Measurements from ENCODE around the gene NR3C1. TPM values are rescaled to one million over a fixed set of nuclear protein-coding genes. Genes with fewer than 3 reads are reported as not detected.

NR3C1 gene
- total RNA-seq, 2 donors from 2014 or later: 166 to 182 TPM

DNA sequence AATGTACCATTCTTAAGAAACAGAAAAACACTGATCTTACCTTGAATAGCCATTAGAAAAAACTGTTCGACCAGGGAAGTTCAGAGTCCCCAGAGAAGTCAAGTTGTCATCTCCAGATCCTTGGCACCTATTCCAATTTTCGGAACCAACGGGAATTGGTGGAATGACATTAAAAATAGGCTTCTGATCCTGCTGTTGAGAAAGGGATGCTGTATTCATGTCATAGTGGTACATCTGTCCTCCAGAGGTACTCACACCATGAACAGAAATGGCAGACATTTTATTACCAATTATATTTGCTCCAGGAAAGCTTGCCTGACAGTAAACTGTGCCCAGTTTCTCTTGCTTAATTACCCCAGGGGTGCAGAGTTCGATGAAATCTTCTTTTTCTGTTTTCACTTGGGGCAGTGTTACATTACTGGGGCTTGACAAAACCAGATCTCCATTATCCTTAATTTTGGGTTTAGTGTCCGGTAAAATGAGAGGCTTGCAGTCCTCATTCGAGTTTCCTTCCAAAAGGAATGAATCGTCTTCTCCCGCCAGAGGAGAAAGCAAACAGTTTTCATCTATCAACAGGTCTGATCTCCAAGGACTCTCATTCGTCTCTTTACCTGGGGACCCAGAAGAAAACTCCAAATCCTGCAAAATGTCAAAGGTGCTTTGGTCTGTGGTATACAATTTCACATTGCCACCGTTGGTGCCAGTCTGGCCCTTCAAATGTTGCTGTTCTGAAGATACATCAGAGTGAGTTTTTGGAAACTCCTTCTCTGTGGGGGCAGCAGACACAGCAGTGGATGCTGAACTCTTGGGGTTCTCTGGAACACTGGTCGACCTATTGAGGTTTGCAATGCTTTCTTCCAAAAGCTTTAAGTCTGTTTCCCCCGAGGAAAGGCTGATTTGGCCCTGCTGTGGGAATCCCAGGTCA is 3.6 kb downstream of the NR3C1 start:
- ATAC-seq: no peak
- H3K4me3 Mint-ChIP-seq: peak overlapping the region; percentile 97
- H3K27ac Mint-ChIP-seq: peak overlapping the region; percentile 92 to 100
- H3K27me3 Mint-ChIP-seq: no peaks in the 10 kb centered on the region
- no peak for DNase-seq (ENCODE audit: low spot score)
- no peaks in the 10 kb centered on the region for H3K9me3 Mint-ChIP-seq
- peaks cover 47 to 55% of the 10 kb centered on the region in 2 donors for H3K4me1 Mint-ChIP-seq (ENCODE audit: low read depth in 2 of 2)
- peaks cover 44% of the 10 kb centered on the region for H3K36me3 Mint-ChIP-seq

DNA sequence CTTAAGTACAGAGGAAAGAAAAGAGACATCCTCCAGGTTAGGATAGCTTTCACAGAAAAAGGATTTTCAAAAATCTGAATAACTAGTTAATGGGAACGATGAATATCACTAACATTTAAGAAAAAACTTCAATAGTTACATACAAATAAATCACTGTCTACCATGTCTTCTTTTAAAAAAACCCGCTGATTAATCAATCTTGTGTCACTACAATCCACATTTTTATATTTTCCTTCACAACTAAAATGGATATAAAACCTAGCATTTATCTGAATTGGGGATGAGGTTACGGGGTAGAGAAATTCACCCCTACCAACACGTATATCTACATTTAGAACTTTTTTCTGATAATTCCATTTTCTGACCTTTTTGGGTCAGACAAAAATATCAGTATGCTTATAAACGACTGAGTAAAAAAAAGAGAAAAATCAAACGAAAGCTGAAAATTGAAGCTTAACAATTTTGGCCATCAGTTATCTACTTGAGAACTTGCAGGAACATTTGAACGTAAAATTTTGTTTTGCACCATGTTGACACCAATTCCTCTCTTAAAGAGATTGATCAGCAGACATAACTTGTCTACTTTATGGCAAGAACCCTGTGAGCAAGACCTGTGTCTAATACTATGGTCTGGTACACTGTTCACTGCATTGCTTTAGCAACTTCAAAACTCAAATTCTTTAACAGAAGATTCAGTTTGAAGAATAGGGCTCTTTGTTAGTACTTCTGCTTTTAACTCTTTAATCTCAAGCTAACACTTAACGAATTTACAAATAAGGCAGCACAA is 4.8 kb downstream of the NR3C1 start:
- H3K36me3 Mint-ChIP-seq: peaks cover 44% of the 10 kb centered on the region

DNA sequence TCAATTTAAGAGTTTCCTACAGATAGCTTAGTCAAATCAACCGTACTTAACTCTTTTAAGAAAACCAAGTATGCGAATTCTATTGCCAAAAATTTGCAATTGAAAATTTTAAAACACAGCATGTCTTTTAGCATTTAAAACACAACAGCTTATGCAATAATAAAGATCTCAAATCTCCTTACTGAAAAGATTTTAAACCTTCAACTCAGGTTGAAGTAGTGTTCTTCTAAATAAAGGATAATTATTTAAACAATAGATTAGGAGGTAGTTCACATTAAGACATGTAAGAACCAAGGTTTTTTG is 5.5 kb downstream of the NR3C1 start:
- ATAC-seq (no peak), DNase-seq (ENCODE audit: low spot score) (no peak)
- Mint-ChIP-seq H3K27ac (peak overlapping the region in 1 of 2 donors; percentile 92), H3K4me1 (ENCODE audit: low read depth in 2 of 2) (peaks cover 50 to 63% of the 10 kb centered on the region in 2 donors), H3K27me3 (no peaks in the 10 kb centered on the region), H3K9me3 (no peaks in the 10 kb centered on the region), H3K36me3 (peaks cover 44% of the 10 kb centered on the region), H3K4me3 (peak overlapping the region; percentile 97)

More for the DNA sequence above, 4.8 kb downstream of the NR3C1 start:
- DNase-seq (ENCODE audit: low spot score) (no peak), ATAC-seq (no peak)
- Mint-ChIP-seq H3K27me3 (no peaks in the 10 kb centered on the region), H3K27ac (peak overlapping the region; percentile 92 to 100), H3K9me3 (no peaks in the 10 kb centered on the region), H3K4me1 (ENCODE audit: low read depth in 2 of 2) (peaks cover 48 to 59% of the 10 kb centered on the region in 2 donors), H3K4me3 (peak overlapping the region; percentile 97)

DNA sequence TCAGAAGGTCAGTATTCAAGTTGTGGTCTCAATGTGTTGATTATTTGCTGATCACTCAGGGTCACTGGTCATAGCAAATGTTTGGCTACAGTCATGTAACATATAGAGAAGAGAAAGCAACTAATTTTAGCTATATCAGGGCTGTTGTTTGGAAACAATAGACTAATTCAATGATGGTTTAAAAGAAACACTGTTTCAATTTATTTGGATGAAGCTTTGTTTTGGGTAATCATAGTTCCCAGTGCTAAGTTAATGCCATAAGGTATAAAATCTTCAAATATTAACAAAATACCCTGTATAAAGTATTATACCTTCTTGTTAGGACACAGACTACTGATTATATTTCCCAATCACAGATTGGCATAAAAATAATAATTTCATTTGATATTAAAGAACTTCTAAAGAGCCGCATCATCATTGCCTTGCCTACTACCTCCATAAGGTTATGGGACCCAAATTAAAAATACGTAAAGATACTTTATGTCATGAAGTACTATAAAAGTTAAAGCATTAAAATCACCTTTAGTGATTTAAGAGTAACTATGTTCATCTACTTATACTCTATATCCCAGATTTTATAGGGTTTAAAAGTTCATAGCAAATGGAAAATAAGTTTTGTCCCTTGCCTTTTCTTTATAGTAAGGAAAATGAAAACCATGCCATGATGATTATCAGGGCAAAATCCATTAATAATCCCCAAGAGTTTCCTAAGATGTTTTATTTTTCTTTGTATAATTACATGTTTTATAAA is 6.0 kb downstream of the NR3C1 start:
- Mint-ChIP-seq H3K4me1 (ENCODE audit: low read depth in 2 of 2) (peaks cover 53 to 68% of the 10 kb centered on the region in 2 donors), H3K9me3 (no peaks in the 10 kb centered on the region), H3K4me3 (peak overlapping the region; percentile 97), H3K27ac (peak overlapping the region in 1 of 2 donors; percentile 92), H3K27me3 (no peaks in the 10 kb centered on the region), H3K36me3 (peaks cover 44% of the 10 kb centered on the region)
- ATAC-seq: no peak
- DNase-seq (ENCODE audit: low spot score): no peak

DNA sequence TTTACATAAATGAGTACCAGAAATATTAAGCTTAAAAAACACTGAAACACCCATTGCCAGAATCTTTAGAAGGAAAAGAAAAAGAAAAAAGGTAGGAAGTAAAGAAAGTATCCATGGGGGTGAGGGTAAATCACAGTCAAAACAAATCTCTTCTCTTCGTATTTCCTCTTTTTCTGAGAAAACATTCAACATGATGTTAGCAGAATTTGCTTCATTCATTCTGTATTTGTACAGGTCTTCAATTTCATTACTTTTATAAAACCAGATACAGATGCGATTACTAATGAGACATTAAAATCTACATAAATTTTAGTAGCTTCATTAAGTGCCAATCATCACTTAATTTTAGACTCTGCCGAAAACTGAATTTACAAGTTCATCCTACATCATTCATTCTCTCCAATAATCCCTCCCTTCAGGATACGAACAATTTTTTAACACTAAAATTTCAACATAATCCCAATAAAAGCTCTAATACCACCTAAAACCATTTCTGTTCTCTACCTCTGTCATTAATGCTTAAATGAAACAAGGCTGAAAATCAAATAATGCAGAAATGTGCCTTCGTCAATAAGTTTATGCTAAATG is 7.0 kb downstream of the NR3C1 start:
- H3K36me3 Mint-ChIP-seq: peaks cover 35% of the 10 kb centered on the region
- ATAC-seq (no peak), DNase-seq (ENCODE audit: low spot score) (no peak)
- H3K4me3 Mint-ChIP-seq: peak overlapping the region; percentile 97
- no peaks in the 10 kb centered on the region for H3K27me3 Mint-ChIP-seq
- no peaks in the 10 kb centered on the region for H3K9me3 Mint-ChIP-seq
- peak overlapping the region; percentile 48 to 50 for H3K27ac Mint-ChIP-seq
- H3K4me1 Mint-ChIP-seq (ENCODE audit: low read depth in 2 of 2): peaks cover 45 to 65% of the 10 kb centered on the region in 2 donors

DNA sequence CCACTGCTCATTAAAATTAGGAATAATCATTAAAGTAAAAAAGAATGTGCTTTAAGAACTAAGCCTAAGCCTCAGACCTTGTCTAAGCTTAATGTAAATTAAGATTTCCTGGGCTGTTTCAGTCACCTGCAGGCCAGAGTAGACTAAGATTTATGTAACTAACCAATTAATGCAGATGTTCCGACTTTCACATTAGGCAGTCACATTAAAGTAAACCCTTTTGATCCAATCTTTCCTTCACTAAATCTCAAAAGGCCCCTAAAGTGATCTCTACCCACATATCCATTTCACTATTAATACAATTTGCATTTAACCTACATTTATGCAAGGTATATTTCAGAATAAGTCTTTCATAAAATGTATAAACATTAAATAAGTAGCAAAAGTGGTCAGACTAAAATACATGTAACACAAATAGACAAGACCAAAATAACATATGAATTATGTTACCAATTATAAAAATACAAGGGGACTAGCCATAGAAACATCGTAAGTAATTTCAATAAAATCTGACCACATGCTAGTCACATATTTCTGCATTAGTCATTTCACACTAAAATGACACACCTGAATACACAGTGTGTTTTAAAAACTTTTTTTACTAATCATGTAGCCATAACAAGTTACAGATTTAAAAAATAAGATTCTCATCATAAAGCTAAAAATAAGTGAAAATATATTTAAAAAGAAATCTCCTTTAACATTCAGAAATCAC is 7.7 kb downstream of the NR3C1 start:
- Mint-ChIP-seq H3K36me3 (peaks cover 29% of the 10 kb centered on the region), H3K27me3 (no peaks in the 10 kb centered on the region), H3K4me1 (ENCODE audit: low read depth in 2 of 2) (peaks cover 39 to 62% of the 10 kb centered on the region in 2 donors), H3K9me3 (no peaks in the 10 kb centered on the region), H3K27ac (peak overlapping the region; percentile 48 to 50), H3K4me3 (peak overlapping the region; percentile 97)
- ATAC-seq (peak in 1 of 2 donors; percentile 62), DNase-seq (ENCODE audit: low spot score) (no peak)

DNA sequence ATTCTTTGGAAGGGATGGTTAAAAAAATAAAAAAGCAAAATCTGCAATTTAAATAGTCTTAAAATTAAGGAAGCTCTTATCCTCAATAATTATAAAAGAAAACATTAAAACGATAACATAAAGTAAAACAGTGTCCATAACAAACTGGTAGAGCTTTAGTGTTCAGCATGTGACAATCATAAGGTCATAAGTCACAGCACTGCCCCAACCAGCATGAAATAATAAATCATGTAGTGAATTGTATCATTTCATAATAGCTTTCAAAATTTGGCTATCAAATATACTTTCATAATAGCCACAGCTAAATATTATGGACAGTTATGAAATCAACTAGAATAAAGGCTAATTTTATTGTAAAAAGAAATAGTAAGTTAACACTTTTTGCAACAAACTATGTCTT is 10.0 kb downstream of the NR3C1 start:
- Mint-ChIP-seq H3K36me3 (peaks cover 12% of the 10 kb centered on the region), H3K4me1 (ENCODE audit: low read depth in 2 of 2) (peaks cover 38 to 59% of the 10 kb centered on the region in 2 donors), H3K27me3 (no peaks in the 10 kb centered on the region), H3K27ac (no peak overlapping the region), H3K9me3 (no peaks in the 10 kb centered on the region), H3K4me3 (no peak overlapping the region)
- ATAC-seq (no peak), DNase-seq (ENCODE audit: low spot score) (no peak)

DNA sequence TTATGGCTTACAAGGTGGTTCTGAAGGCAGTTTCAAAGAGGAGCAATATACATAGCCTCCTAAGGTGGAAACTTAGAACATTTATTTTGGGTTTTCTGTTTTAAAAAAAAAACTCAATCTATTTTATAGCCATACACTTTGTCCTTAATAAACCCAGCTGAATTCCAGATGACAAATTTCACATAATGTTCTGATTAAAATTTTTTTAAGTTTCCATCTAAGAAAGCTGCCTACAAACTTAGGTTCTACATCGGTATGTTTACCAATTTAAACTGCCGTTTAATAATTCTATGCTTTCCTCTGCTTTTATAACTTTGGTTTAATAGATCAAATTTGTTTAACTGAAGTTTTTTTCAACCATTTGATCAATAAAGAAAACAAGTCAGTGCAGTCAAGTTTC is 12.5 kb downstream of the NR3C1 start:
- no peak overlapping the region for H3K4me3 Mint-ChIP-seq
- no peaks in the 10 kb centered on the region for H3K27me3 Mint-ChIP-seq
- ATAC-seq: no peak
- H3K9me3 Mint-ChIP-seq: peaks cover 6% of the 10 kb centered on the region
- peaks cover 19% of the 10 kb centered on the region for H3K36me3 Mint-ChIP-seq
- H3K27ac Mint-ChIP-seq: no peak overlapping the region
- no peak for DNase-seq (ENCODE audit: low spot score)
- peaks cover 50 to 73% of the 10 kb centered on the region in 2 donors for H3K4me1 Mint-ChIP-seq (ENCODE audit: low read depth in 2 of 2)

DNA sequence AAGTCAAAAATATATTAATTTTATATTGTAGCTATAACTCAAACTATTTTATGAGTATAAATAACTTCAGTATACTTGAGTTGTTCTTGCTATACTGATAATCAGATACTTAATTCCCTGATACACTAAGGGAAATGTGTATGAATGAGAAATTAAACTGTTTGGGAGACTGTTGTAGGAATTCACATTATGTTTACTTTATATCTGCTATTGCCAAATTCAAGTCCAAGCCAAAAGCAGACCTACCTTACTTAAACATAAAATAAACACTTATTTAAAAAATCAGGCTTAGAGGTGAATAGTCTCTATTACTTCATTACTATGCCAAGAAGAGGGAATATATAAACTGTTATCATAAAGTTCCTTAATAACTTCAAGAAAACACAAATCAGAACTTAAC is 13.2 kb downstream of the NR3C1 start:
- H3K4me1 Mint-ChIP-seq (ENCODE audit: low read depth in 2 of 2): peaks cover 54 to 74% of the 10 kb centered on the region in 2 donors
- H3K9me3 Mint-ChIP-seq: peaks cover 12% of the 10 kb centered on the region
- no peak overlapping the region for H3K4me3 Mint-ChIP-seq
- no peak for DNase-seq (ENCODE audit: low spot score)
- no peaks in the 10 kb centered on the region for H3K27me3 Mint-ChIP-seq
- peaks cover 26% of the 10 kb centered on the region for H3K36me3 Mint-ChIP-seq
- no peak for ATAC-seq
- no peak overlapping the region for H3K27ac Mint-ChIP-seq

DNA sequence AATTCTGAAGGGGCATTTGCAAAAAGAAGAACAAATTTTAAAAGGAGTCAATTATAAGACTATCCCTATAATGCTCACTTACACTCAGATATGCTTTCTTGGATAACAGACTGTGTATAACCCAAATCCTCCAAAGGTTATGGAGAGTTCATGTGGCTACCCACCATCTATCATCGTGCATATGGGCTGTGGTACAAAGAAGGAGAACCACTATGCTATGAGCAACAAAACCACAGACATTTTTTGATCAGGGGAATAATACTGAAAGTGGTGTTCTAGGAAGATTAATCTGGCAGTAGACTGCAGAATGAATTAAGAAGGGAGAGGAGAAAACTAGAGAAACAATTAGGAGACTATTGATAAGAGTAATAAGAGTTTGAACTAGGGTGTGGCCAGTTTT is 16.8 kb downstream of the NR3C1 start:
- Mint-ChIP-seq H3K9me3 (peaks cover 14% of the 10 kb centered on the region), H3K4me1 (ENCODE audit: low read depth in 2 of 2) (peaks cover 69 to 78% of the 10 kb centered on the region in 2 donors), H3K27me3 (no peaks in the 10 kb centered on the region), H3K36me3 (peaks cover 32% of the 10 kb centered on the region), H3K27ac (peak overlapping the region; percentile 27 to 40), H3K4me3 (peak overlapping the region; percentile 55)
- DNase-seq (ENCODE audit: low spot score): no peak
- ATAC-seq: peak; percentile 70 to 89

DNA sequence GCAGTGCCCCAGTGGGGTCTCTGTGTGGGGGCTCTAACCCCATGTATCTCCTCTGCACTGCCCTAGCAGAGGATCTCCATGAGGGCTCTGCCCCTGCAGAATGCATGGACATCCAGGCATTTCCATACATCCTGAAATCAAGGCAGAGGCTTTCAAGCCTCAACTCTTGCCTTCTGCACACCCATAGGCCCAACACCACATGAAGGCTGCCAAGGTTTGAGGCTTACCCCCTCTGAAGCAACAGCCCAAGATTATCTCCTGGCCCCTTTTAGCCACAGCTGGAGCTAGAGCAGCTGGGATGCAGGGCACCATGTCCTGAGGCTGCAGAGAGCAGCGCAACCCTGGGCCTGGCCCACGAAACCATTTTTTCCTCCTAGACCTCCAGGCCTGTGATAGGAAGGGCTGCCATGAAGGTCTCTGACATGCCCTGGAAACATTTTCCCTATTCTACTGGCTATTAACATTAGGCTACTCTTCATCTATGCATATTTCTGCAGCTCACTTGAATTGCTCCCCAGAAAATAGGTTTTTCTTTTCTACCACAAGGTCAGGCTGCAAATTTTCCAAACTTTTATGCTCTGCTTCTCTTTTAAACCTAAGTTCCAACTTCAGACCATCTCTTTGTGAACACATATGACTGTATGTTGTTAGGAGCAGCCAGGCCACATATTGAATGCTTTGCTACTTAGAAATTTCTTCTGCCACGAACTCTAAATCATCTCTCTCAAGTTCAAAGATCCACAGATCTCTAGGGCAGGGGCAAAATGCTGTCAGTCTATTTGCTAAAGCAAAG is 18.4 kb downstream of the NR3C1 start:
- H3K4me3 Mint-ChIP-seq: peak overlapping the region; percentile 55
- peaks cover 14% of the 10 kb centered on the region for H3K9me3 Mint-ChIP-seq
- peak overlapping the region in 1 of 2 donors; percentile 40 for H3K27ac Mint-ChIP-seq
- peaks cover 74 to 85% of the 10 kb centered on the region in 2 donors for H3K4me1 Mint-ChIP-seq (ENCODE audit: low read depth in 2 of 2)
- no peaks in the 10 kb centered on the region for H3K27me3 Mint-ChIP-seq
- ATAC-seq: no peak
- peaks cover 41% of the 10 kb centered on the region for H3K36me3 Mint-ChIP-seq
- no peak for DNase-seq (ENCODE audit: low spot score)

DNA sequence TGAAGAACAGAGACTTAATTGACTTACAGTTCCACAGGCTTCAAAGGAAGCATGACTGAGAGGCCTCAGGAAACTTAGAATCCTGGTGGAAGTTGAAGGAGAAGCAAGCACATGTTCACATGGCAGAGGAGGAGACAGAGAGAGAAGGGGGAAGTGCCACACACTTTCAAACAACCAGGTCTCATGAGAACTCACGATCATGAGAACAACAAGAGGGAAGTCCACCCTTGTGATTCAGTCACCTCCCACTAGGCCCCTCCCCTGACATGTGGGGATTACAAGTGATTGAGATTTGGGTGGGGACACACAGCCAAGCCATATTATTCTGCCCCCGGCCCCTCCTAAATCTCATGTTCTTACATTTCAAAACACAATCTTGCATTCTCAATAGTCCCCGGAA is 19.5 kb downstream of the NR3C1 start:
- no peak for DNase-seq (ENCODE audit: low spot score)
- ATAC-seq: no peak
- Mint-ChIP-seq H3K27me3 (no peaks in the 10 kb centered on the region), H3K27ac (no peak overlapping the region), H3K4me3 (no peak overlapping the region), H3K36me3 (peaks cover 39% of the 10 kb centered on the region), H3K4me1 (ENCODE audit: low read depth in 2 of 2) (peaks cover 75 to 88% of the 10 kb centered on the region in 2 donors), H3K9me3 (peaks cover 14% of the 10 kb centered on the region)

Measured in natural killer cell treated with Interleukin-12 subunit alpha and Interleukin-12 subunit beta and Interleukin-15 and Interleukin-18, amount 100 ng/mL, for 72 hours (primary cell).